Measurements from ENCODE around the gene ZNF439.

- no peak for TF ChIP-seq CTCF (IDR thresholded peaks at IDR 0.05)
- no peak for TF ChIP-seq POLR2A (IDR thresholded peaks at IDR 0.05)
Measured at GRCh38 chr19:11833541-11833940, 15.0 kb upstream of the ZNF439 start.
